GM23338 (cell line): Measurements from ENCODE around the gene TMEM8B. TPM values are rescaled to one million over a fixed set of nuclear protein-coding genes. Genes with fewer than 3 reads are reported as not detected.

Source experiments
- ATAC-seq: fragments of 200-7000 bp; cut with Tn5 transposase; 3 replicates; pipeline ENCODE4 v1.9.1; 2020
- DNase-seq: peaks from one replicate; pipeline ENCODE4 v3.0.0-alpha.2; 2015; ENCODE audit warnings: low spot score
- H2AFZ ChIP-seq: fragments of 200-600 bp; sonication (generic); 2 replicates; pipeline ENCODE4 v1.8.0; 2016; ENCODE audit warnings: antibody characterized with exemption, mild to moderate bottlenecking, moderate library complexity
- H3F3A ChIP-seq: fragments of 200-600 bp; sonication (generic); replicated peaks from 2 replicates; pipeline ENCODE4 v1.8.0; 2017; ENCODE audit warnings: antibody characterized with exemption, mixed run types, low read depth
- H3K27ac ChIP-seq: fragments of 200-600 bp; sonication (generic); 2 replicates; pipeline ENCODE4 v1.6.1; 2016; ENCODE audit warnings: low read depth
- H3K27me3 ChIP-seq: fragments of 200-600 bp; sonication (generic); 2 replicates; pipeline ENCODE4 v1.8.0; 2016; ENCODE audit warnings: mild to moderate bottlenecking, mixed run types, moderate library complexity; ENCODE audit not compliant: insufficient read depth
- H3K36me3 ChIP-seq: fragments of 200-600 bp; sonication (generic); 2 replicates; pipeline ENCODE4 v1.8.0; 2016; ENCODE audit warnings: mild to moderate bottlenecking; ENCODE audit not compliant: insufficient read depth
- H3K4me1 ChIP-seq: fragments of 200-600 bp; sonication (generic); 2 replicates; pipeline ENCODE4 v1.8.0; 2016; ENCODE audit warnings: mild to moderate bottlenecking, moderate library complexity; ENCODE audit not compliant: insufficient read depth
- H3K4me2 ChIP-seq: fragments of 200-600 bp; sonication (generic); 2 replicates; pipeline ENCODE4 v1.7.1; 2017; ENCODE audit warnings: mixed run types
- H3K4me3 ChIP-seq: fragments of 200-600 bp; sonication (generic); 2 replicates; pipeline ENCODE4 v1.6.1; 2016; ENCODE audit warnings: mixed run types
- H3K79me2 ChIP-seq: fragments of 200-600 bp; sonication (generic); replicated peaks from 2 replicates; pipeline ENCODE4 v1.8.0; 2017; ENCODE audit warnings: mild to moderate bottlenecking; ENCODE audit not compliant: insufficient read depth
- H3K9me2 ChIP-seq: fragments of 200-600 bp; sonication (generic); 2 replicates; pipeline ENCODE4 v1.8.0; 2017; ENCODE audit not compliant: insufficient read depth
- H4K20me1 ChIP-seq: fragments of 200-600 bp; sonication (generic); replicated peaks from 2 replicates; pipeline ENCODE4 v1.8.0; 2017; ENCODE audit warnings: mild to moderate bottlenecking; ENCODE audit not compliant: insufficient read depth
- H3K27ac Mint-ChIP-seq: 2 replicates; pipeline ENCODE4 v1.8.0; 2020; ENCODE audit warnings: inconsistent platforms, mild to moderate bottlenecking, moderate library complexity, mixed read lengths
- H3K27me3 Mint-ChIP-seq: 3 replicates; pipeline ENCODE4 v1.8.0; 2022; ENCODE audit warnings: low read depth, mild to moderate bottlenecking, moderate library complexity, mixed read lengths, inconsistent platforms; ENCODE audit not compliant: insufficient read depth, poor library complexity
- H3K36me3 Mint-ChIP-seq: 3 replicates; pipeline ENCODE4 v1.8.0; 2021; ENCODE audit warnings: low read depth, mild to moderate bottlenecking, inconsistent platforms, moderate library complexity, mixed read lengths
- H3K4me1 Mint-ChIP-seq: 3 replicates; pipeline ENCODE4 v1.8.0; 2020; ENCODE audit warnings: mild to moderate bottlenecking, inconsistent platforms, mixed read lengths
- H3K4me3 Mint-ChIP-seq: 3 replicates; pipeline ENCODE4 v1.8.0; 2021; ENCODE audit warnings: moderate library complexity, mild to moderate bottlenecking, inconsistent platforms, mixed read lengths
- H3K9me3 Mint-ChIP-seq: 3 replicates; pipeline ENCODE4 v1.8.0; 2020; ENCODE audit warnings: moderate library complexity, mild to moderate bottlenecking, inconsistent platforms, mixed read lengths
- EZH2 ChIP-seq: fragments of 200-600 bp; sonication (generic); IDR thresholded peaks from one replicate; pipeline ENCODE4 v1.8.0; 2017; ENCODE audit warnings: antibody characterized with exemption, mild to moderate bottlenecking, low read depth; ENCODE audit not compliant: unreplicated experiment
- JUNB ChIP-seq: IDR thresholded peaks from one replicate; pipeline ENCODE4 v1.6.1; 2016; ENCODE audit warnings: antibody characterized with exemption; ENCODE audit not compliant: unreplicated experiment
- NANOG ChIP-seq: IDR thresholded peaks from 2 replicates; pipeline ENCODE4 v1.6.1; 2016; ENCODE audit warnings: antibody characterized with exemption, borderline replicate concordance
- POLR2AphosphoS5 ChIP-seq: IDR thresholded peaks from 2 replicates; pipeline ENCODE4 v1.6.1; 2016; ENCODE audit warnings: antibody characterized with exemption, low read depth
- REST ChIP-seq: IDR thresholded peaks from one replicate; pipeline ENCODE4 v1.6.1; 2018; ENCODE audit warnings: antibody characterized with exemption; ENCODE audit not compliant: unreplicated experiment
- ZNF114 ChIP-seq: fragments of 250-450 bp; sonication (Bioruptor Pico); IDR thresholded peaks from 2 replicates; pipeline ENCODE4 v1.5.0; 2020; ENCODE audit warnings: mild to moderate bottlenecking, moderate library complexity
- polyA plus RNA-seq: library from polyadenylated mRNA; unstranded; fragments of >200 nt; fragmentation: Nextera tagmentation; extraction: Ambion mirVana; gene quantifications from 2 replicates; pipeline ENCODE4 v1.2.1, GENCODE V29; 2016
- total RNA-seq: library from RNA; depleted of rRNA; stranded (reverse); fragments of >200 nt; shearing (Covaris generic); gene quantifications from 2 replicates; pipeline ENCODE4 v1.2.3, GENCODE V29; 2014
- TF ChIP-seq, protein P1 (sequence below): fragments of 250-450 bp; sonication (Bioruptor Pico); IDR thresholded peaks from 2 replicates; pipeline ENCODE4 v1.5.0; 2020; ENCODE audit warnings: mild to moderate bottlenecking, moderate library complexity
- TF ChIP-seq, protein P2 (sequence below): IDR thresholded peaks from 2 replicates; pipeline ENCODE4 v1.6.1; 2016; ENCODE audit warnings: antibody characterized with exemption

The TMEM8B gene
- total and polyA plus RNA-seq, 2 experiments from 2014 or later = 4.2 to 5.5 TPM

- TF ChIP-seq, protein P1, sequence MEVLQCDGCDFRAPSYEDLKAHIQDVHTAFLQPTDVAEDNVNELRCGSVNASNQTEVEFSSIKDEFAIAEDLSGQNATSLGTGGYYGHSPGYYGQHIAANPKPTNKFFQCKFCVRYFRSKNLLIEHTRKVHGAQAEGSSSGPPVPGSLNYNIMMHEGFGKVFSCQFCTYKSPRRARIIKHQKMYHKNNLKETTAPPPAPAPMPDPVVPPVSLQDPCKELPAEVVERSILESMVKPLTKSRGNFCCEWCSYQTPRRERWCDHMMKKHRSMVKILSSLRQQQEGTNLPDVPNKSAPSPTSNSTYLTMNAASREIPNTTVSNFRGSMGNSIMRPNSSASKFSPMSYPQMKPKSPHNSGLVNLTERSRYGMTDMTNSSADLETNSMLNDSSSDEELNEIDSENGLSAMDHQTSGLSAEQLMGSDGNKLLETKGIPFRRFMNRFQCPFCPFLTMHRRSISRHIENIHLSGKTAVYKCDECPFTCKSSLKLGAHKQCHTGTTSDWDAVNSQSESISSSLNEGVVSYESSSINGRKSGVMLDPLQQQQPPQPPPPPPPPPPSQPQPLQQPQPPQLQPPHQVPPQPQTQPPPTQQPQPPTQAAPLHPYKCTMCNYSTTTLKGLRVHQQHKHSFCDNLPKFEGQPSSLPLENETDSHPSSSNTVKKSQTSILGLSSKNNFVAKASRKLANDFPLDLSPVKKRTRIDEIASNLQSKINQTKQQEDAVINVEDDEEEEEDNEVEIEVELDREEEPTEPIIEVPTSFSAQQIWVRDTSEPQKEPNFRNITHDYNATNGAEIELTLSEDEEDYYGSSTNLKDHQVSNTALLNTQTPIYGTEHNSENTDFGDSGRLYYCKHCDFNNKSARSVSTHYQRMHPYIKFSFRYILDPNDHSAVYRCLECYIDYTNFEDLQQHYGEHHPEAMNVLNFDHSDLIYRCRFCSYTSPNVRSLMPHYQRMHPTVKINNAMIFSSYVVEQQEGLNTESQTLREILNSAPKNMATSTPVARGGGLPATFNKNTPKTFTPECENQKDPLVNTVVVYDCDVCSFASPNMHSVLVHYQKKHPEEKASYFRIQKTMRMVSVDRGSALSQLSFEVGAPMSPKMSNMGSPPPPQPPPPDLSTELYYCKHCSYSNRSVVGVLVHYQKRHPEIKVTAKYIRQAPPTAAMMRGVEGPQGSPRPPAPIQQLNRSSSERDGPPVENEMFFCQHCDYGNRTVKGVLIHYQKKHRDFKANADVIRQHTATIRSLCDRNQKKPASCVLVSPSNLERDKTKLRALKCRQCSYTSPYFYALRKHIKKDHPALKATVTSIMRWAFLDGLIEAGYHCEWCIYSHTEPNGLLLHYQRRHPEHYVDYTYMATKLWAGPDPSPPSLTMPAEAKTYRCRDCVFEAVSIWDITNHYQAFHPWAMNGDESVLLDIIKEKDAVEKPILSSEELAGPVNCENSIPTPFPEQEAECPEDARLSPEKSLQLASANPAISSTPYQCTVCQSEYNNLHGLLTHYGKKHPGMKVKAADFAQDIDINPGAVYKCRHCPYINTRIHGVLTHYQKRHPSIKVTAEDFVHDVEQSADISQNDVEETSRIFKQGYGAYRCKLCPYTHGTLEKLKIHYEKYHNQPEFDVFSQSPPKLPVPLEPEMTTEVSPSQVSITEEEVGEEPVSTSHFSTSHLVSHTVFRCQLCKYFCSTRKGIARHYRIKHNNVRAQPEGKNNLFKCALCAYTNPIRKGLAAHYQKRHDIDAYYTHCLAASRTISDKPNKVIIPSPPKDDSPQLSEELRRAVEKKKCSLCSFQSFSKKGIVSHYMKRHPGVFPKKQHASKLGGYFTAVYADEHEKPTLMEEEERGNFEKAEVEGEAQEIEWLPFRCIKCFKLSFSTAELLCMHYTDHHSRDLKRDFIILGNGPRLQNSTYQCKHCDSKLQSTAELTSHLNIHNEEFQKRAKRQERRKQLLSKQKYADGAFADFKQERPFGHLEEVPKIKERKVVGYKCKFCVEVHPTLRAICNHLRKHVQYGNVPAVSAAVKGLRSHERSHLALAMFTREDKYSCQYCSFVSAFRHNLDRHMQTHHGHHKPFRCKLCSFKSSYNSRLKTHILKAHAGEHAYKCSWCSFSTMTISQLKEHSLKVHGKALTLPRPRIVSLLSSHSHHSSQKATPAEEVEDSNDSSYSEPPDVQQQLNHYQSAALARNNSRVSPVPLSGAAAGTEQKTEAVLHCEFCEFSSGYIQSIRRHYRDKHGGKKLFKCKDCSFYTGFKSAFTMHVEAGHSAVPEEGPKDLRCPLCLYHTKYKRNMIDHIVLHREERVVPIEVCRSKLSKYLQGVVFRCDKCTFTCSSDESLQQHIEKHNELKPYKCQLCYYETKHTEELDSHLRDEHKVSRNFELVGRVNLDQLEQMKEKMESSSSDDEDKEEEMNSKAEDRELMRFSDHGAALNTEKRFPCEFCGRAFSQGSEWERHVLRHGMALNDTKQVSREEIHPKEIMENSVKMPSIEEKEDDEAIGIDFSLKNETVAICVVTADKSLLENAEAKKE (CRISPR knock-in tag) = no peak
- TF ChIP-seq JUNB (no peak), POLR2AphosphoS5 (no peak), NANOG (no peak)
Measured at GRCh38 chr9:35832814-35833213, 3.8 kb downstream of the TMEM8B start (continued).

- ATAC-seq (no peak), DNase-seq (no peak)
- H2AFZ ChIP-seq = no peak overlapping the region
- H3K27ac ChIP-seq = no peak overlapping the region
- peaks cover 5% of the 10 kb centered on the region; the same call in 1 of the 2 replicates for H3K9me2 ChIP-seq
- Mint-ChIP-seq H3K36me3 (no peaks in the 10 kb centered on the region), H3K27me3 (peaks cover 9% of the 10 kb centered on the region), H3K4me1 (peaks cover 23% of the 10 kb centered on the region), H3K9me3 (no peaks in the 10 kb centered on the region; the same call in 2 of the 3 replicates), H3K27ac (no peak overlapping the region; the same call in 1 of the 2 replicates), H3K4me3 (no peak overlapping the region)
- H3K27me3 ChIP-seq = no peaks in the 10 kb centered on the region
- H3K36me3 ChIP-seq = no peaks in the 10 kb centered on the region
- no peaks in the 10 kb centered on the region; the same call in 1 of the 2 replicates for H4K20me1 ChIP-seq
- no peak overlapping the region for H3K4me2 ChIP-seq
- no peak overlapping the region for H3K4me3 ChIP-seq
- peaks cover 8% of the 10 kb centered on the region; the same call in 1 of the 2 replicates for H3K4me1 ChIP-seq
- 0 out of 2 replicates have a peak, but pooled peaks cover 3% of the 10 kb centered on the region for H3F3A ChIP-seq
- no peaks in the 10 kb centered on the region for H3K79me2 ChIP-seq
- TF ChIP-seq REST (no peak), ZNF114 (CRISPR knock-in tag) (no peak), NANOG (no peak), POLR2AphosphoS5 (no peak), EZH2 (no peak)
- TF ChIP-seq, protein P2, sequence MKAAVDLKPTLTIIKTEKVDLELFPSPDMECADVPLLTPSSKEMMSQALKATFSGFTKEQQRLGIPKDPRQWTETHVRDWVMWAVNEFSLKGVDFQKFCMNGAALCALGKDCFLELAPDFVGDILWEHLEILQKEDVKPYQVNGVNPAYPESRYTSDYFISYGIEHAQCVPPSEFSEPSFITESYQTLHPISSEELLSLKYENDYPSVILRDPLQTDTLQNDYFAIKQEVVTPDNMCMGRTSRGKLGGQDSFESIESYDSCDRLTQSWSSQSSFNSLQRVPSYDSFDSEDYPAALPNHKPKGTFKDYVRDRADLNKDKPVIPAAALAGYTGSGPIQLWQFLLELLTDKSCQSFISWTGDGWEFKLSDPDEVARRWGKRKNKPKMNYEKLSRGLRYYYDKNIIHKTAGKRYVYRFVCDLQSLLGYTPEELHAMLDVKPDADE = no peak
Measured at GRCh38 chr9:35834260-35835215, 5.5 kb downstream of the TMEM8B start.
